ENCODE data around the gene QPRT. TPM values are rescaled to one million over a fixed set of nuclear protein-coding genes. Genes with fewer than 3 reads are reported as not detected.

The QPRT gene
- total RNA-seq, 3 donors from 2014 or later (not counting 1 experiment from before 2014, with no cell fraction given): 2.5 to 6.3 (median 4.7) TPM

Other genes starting within 250 kb of the QPRT start
- gene BOLA2, start 224.8 kb upstream of the QPRT start, total RNA-seq: 10 to 100 TPM in 2 of 3 donors, 1 to 10 TPM in 1; 8.1 to 17.0 (median 13.3) TPM
- gene SLX1B, start 224.6 kb upstream of the QPRT start, total RNA-seq: 10 to 100 TPM in 1 of 3 donors, 1 to 10 TPM in 2; 9.0 to 12.8 (median 9.8) TPM
- gene SULT1A4, start 219.3 kb upstream of the QPRT start, total RNA-seq: 1 to 10 TPM; 1.6 to 2.8 (median 2.7) TPM
- 100 to 1,000 TPM; 123 to 241 (median 208) TPM for gene NPIPB12, start 172.8 kb upstream of the QPRT start, total RNA-seq
- 100 to 1,000 TPM; 373 to 439 (median 435) TPM for gene SPN, start 15.9 kb upstream of the QPRT start, total RNA-seq
- 100 to 1,000 TPM in 2 of 3 donors, 10 to 100 TPM in 1; 100.0 to 172 (median 146) TPM for gene C16orf54, start 66.8 kb downstream of the QPRT start, total RNA-seq
- gene ZG16, start 99.1 kb downstream of the QPRT start, total RNA-seq: not detected
- gene KIF22, start 111.6 kb downstream of the QPRT start, total RNA-seq: 10 to 100 TPM; 73.4 to 96.0 (median 86.5) TPM
- gene MAZ, start 127.3 kb downstream of the QPRT start, total RNA-seq: 100 to 1,000 TPM; 234 to 265 (median 252) TPM
- 1 to 10 TPM in 1 of 3 donors, under 1 TPM in 2; 0.70 to 1.4 (median 0.91) TPM for gene PRRT2, start 133.0 kb downstream of the QPRT start, total RNA-seq
- 10 to 100 TPM in 2 of 3 donors, 1 to 10 TPM in 1; 8.9 to 16.2 (median 13.4) TPM for gene PAGR1, start 137.0 kb downstream of the QPRT start, total RNA-seq
- 100 to 1,000 TPM; 154 to 168 (median 163) TPM for gene MVP, start 141.3 kb downstream of the QPRT start, total RNA-seq
- gene CDIPT, start 184.0 kb downstream of the QPRT start, total RNA-seq: 10 to 100 TPM; 42.3 to 66.9 (median 53.0) TPM
- under 1 TPM in 1 of 3 donors, not detected in 2; 0.14 TPM for gene SEZ6L2, start 220.4 kb downstream of the QPRT start, total RNA-seq
- gene ASPHD1, start 221.3 kb downstream of the QPRT start, total RNA-seq: not detected
- 10 to 100 TPM; 36.1 to 54.0 (median 51.7) TPM for gene KCTD13, start 247.0 kb downstream of the QPRT start, total RNA-seq